Activated T-cell treated with anti-CD3 and anti-CD28 coated beads for 1 hour (primary cell): ENCODE results near the gene CCDC85C.

Experiments
- DNase-seq: peaks from one replicate; pipeline ENCODE4 v3.0.0-alpha.2; 2020; ENCODE audit warnings: low read depth

CCDC85C gene

DNA sequence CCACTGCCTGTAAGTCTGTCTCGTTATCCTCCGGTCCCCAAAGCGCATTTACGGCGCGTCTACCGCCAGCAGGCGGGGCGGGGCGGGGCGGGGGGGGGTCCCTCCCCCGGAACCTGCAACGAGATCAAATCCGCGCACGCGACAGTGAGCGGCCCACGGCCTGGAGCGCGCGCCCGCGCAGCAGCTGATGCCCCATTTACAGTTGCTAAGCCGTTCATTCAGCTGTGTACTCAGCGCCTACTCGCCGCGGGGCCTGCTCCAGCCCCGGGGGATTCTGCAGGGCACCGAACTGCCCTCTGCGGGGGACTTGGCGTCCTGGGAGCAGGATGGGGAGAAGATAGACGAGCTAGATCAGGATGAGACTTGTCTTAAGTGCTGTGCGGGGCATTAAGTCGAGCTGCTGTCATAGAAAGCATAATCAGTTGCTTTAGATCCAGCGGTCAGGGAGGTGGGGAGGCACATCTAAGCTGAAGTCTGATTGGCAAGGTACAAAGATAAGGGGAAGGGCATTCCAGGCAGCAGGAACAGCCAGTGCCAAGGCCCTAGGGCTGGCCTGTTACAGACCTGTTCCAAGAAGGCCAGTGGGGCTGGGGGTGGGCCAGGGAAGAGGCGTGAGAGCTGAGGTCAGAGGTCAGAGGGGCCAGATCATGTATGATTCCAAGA lies 1.4 kb upstream of the CCDC85C start:
- peak; percentile 72 for DNase-seq

DNA sequence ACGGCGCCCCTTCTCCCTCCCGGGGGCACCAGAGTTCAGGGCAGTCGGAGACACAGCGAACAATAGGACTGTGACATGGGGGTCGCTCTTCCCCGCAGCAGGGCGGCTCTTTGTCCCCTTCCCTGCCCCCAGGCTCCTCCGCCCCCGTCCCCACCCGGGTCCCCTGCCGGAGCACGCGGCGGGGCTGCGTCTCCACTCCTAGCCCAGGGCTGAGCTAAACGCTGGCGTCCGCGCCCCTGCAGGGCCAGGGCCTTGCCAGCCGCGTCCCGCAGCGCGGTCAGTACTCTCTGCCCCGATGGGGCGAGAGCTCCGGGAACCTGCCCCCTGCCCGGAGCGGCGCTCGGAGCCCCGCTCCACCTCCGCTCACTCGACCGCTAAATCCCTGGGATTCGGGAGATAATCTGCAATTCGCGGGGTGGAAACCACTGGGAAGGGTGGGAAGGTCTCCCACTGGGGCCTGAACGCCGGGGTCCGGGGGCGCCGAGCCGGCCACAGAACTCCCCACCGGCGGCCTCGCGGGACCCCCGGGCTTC lies 825 bp upstream of the CCDC85C start:
- DNase-seq = no peak

GRCh38 chr14:99604278-99604765 lies 315 bp upstream of the CCDC85C start:
- DNase-seq = peak; percentile 92

DNA sequence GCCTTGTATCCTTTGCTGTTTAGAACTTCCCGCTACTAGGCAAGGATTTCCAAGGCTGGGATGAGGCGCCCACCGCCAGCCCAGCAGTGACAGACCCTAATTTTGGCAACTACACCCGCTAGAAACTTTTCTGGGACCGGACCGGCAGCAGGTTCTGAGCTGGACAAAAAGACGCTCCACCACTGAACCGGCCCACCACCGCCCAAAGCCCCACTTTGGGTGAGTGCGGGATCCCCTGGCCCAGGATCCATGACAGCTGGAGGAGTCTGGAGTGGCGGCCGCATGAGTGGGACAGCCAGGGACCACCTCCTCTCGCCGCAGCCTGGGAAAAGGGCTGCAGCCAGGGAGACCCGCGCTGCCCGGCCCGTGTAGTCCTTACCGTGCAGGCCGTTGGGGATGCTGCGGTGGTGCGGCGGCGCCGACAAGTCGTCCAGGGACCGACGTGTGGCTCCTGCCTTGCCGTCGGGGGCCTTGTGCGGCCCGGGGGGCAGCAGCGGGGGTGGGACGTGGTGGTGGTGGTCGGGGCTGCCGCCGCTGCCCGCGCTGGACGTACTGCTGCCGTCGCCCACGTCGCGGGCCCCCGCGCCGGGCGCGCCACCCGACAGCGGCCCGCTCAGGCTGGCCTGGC lies 1.1 kb downstream of the CCDC85C start:
- DNase-seq = no peak

- no peak for DNase-seq
These were observed 1.8 kb downstream of the CCDC85C start for GRCh38 chr14:99602054-99602787.

GRCh38 chr14:99601361-99601831 lies 2.6 kb downstream of the CCDC85C start:
- DNase-seq = no peak

DNA sequence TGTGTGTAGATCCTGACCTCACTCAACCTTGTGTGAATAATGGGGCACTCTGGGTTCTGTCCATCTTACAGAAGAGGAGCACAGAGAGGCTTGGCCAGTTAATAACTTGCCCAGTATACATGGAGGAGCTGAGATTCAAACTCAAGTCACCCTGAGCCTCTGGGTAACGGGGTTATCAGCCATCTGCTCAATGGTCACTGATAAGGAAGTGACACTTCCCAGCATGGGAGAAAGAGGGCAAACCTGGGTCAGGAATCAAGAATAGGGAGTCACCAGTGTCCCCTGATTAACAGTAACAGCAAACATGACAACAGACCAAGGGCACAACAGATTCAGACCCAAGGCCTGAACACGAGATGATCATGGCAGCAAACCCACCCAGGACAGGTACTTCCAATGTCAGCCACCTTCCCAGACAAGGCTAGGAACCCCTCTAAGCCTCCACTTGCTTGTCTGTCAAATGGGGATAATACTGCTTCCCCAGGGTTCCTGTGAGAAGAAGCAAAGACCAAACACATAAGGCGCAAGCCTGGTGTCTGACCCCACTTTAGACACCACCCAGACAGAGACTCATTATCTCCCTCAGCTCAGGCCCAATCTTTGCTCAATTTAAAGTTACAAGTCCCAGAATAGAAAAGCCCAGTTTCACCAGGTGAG lies 3.6 kb downstream of the CCDC85C start:
- DNase-seq = no peak

DNA sequence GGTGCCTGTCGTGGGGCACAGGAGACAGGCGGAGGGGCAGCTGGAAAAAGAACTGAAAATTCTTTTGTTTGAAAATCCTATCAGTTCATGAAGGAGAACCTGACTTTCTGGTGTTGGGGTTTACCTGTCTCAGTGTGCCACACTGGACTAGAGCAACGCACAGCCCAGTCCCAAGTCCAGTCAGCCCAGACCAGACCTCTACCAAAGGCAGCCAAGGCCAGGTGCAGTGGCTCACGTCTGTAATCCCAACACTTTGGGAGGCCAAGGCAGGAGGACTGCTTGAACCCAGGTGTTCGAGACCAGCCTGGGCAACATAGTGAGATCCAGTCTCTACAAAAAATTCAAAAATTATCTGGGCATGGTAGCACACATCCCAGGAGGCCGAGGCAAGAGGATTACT lies 4.6 kb downstream of the CCDC85C start:
- DNase-seq = no peak

DNA sequence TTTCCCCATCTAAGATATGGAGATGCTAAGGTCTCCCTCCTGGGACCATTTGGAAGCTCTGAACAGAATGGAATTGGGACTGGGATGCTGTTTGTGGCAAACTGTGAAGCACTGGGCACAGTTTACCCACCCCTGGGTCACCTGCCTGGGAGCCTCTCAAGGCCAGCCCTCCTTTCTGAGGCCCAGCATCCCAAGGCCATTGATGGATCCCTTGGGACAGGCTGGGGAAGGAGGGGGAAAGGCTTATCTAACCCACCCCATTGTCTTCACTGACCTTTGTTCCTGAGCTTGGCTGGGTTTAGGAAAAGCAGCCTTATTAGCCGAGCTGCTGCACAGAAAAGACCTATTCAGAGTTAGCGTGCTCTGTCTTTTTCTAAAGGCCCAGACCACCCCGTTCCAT lies 5.2 kb downstream of the CCDC85C start:
- no peak for DNase-seq

- DNase-seq = no peak
These were observed 6.0 kb downstream of the CCDC85C start for GRCh38 chr14:99597911-99598600.

DNA sequence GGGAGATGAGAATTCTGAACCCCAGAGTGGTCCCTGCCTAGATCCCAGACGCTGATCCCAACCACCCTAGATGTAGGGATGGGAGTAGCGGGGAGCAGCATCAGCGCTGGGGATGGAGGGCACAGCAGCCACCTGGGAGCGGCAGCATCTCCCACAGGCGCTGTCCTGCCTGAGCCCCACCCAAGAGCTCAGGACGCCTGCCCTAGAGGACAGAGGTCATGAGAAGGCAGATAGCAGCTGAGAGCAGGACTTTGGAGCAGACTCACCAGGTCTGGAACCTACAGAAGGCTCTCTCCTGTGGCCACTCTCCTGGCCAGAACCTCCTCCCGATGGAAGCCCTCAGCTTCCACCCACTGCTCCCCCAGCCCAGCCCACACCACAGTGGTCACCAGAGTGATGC lies 7.2 kb downstream of the CCDC85C start:
- DNase-seq = no peak

DNA sequence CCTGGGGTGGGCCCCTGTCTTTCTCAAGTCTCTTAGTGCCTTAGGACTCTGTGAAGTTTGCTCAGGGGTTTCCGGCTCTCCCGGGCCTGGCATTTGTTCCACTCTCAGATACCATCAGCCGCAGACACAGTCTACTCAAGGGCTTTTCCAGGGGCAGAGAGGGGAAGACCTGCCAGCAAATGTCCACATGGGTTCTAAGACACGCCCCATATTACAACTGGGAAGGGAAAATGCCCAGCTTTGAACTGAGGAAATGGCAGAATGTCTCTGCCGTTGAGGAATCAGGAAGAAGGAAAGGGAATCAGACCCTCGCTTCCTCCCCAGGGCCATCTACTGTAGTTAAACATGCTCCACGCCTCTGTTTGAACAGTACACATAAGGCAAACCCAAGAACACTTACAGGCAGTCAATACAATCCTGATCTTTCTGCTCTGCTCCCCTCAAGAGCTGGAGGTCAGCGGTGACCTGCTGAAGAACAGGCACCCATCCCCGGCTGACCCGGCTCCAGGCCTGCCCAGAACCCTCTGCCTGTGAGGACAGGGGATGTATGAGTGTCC lies 7.9 kb downstream of the CCDC85C start:
- no peak for DNase-seq

- DNase-seq = no peak
These were observed 8.5 kb downstream of the CCDC85C start for GRCh38 chr14:99595524-99595923.

- DNase-seq = no peak
These were observed 9.0 kb downstream of the CCDC85C start for GRCh38 chr14:99595034-99595433.

GRCh38 chr14:99593971-99594841 lies 9.8 kb downstream of the CCDC85C start:
- DNase-seq = no peak

- no peak for DNase-seq
These were observed 10.9 kb downstream of the CCDC85C start for GRCh38 chr14:99592933-99593753.

DNA sequence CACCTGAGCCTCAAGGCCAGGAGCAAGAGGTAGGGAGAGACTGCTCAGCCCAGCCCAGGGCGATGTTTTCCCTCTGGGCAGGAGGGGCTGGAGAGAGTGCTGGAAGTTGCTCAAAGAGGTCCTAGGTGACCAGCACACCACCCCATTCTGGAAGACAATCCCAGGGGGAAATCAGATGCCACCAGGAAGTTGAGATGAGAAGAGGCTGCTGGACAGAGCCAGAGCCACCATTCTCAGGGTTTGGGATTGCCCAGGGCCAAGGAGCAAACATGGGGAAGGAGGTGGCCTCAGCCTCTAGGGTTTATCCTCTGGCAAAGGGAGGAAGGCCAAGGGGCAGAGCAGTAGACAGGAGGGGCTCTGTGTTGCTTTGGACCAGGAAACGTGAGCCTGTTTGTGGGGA lies 11.6 kb downstream of the CCDC85C start:
- DNase-seq = no peak

- DNase-seq = no peak
These were observed 13.1 kb downstream of the CCDC85C start for GRCh38 chr14:99590746-99591555.
